T-helper 1 cell treated with Interleukin-12 subunit alpha and Interleukin-12 subunit beta and Interleukin-4 antibody, amounts not matched to agents 30 ng/mL and 1 ng/mL, for 36 hours (primary cell): ENCODE measurements around the gene PYGO1. TPM values are rescaled to one million over a fixed set of nuclear protein-coding genes. Genes with fewer than 3 reads are reported as not detected.
"Not testable (repeated sequence)": the region's sequence is repeated elsewhere in the genome, so short reads cannot be mapped to it uniquely, and the experiment has no call there.

Source experiments
- intact Hi-C: fragments of 100-400 bp; cut with micrococcal nuclease; formaldehyde crosslinking; loops from one replicate; pipeline ENCODE4 v1.15.1; 2024
- total RNA-seq: library from RNA; stranded (reverse); gene quantifications from 2 replicates; pipeline ENCODE4 v1.2.3, GENCODE V29; 2022

Gene PYGO1
- total RNA-seq, result not detected in 2 replicates

- intact Hi-C loops, result no loop called here
These were observed at the start of gene PYGO1 for GRCh38 chr15:55588070-55588814. TSS of gene PYGO1 (minus strand) at chr15:55588345. CDS start at chr15:55587883, 462 bp downstream.

GRCh38 chr15:55637086-55637485 is 48.9 kb upstream of the PYGO1 start:
- intact Hi-C loops, result no loop called here

GRCh38 chr15:55633731-55634130 is 45.6 kb upstream of the PYGO1 start:
- intact Hi-C loops, result no loop called here

GRCh38 chr15:55632434-55632833 is 44.3 kb upstream of the PYGO1 start:
- intact Hi-C loops, result no loop called here

- intact Hi-C loops, result no loop called here
These were observed 42.7 kb upstream of the PYGO1 start for GRCh38 chr15:55630858-55631257.

- intact Hi-C loops, result no loop called here
These were observed 40.2 kb upstream of the PYGO1 start for GRCh38 chr15:55628369-55628730.

- intact Hi-C loops, result no loop called here
These were observed 39.7 kb upstream of the PYGO1 start for GRCh38 chr15:55627730-55628368.

- intact Hi-C loops, result no loop called here
These were observed 31.6 kb upstream of the PYGO1 start for GRCh38 chr15:55619783-55620182.

- intact Hi-C loops, result no loop called here
These were observed 30.2 kb upstream of the PYGO1 start for GRCh38 chr15:55618387-55618786.

GRCh38 chr15:55615445-55615844 is 27.3 kb upstream of the PYGO1 start:
- intact Hi-C loops, result no loop called here

GRCh38 chr15:55613727-55614126 is 25.6 kb upstream of the PYGO1 start:
- intact Hi-C loops, result no loop called here

GRCh38 chr15:55606214-55606613 is 18.1 kb upstream of the PYGO1 start:
- intact Hi-C loops, result no loop called here

GRCh38 chr15:55601374-55601773 is 13.2 kb upstream of the PYGO1 start:
- intact Hi-C loops, result no loop called here

- intact Hi-C loops, result no loop called here
These were observed 11.3 kb upstream of the PYGO1 start for GRCh38 chr15:55599439-55599838.

GRCh38 chr15:55593019-55593418 is 4.9 kb upstream of the PYGO1 start:
- intact Hi-C loops, result not testable (repeated sequence)

- intact Hi-C loops, result no loop called here
These were observed 2.6 kb upstream of the PYGO1 start for GRCh38 chr15:55590788-55591187.

GRCh38 chr15:55589287-55589686 is 1.1 kb upstream of the PYGO1 start:
- intact Hi-C loops, result no loop called here

GRCh38 chr15:55588815-55589115 is 620 bp upstream of the PYGO1 start:
- intact Hi-C loops, result no loop called here

- intact Hi-C loops, result no loop called here
These were observed 650 bp downstream of the PYGO1 start for GRCh38 chr15:55587321-55588069.

- intact Hi-C loops, result no loop called here
These were observed 1.3 kb downstream of the PYGO1 start for GRCh38 chr15:55586808-55587207.

GRCh38 chr15:55576943-55577342 is 11.2 kb downstream of the PYGO1 start:
- intact Hi-C loops, result no loop called here

- intact Hi-C loops, result no loop called here
These were observed 14.0 kb downstream of the PYGO1 start for GRCh38 chr15:55574096-55574495.

GRCh38 chr15:55573224-55573623 is 14.9 kb downstream of the PYGO1 start:
- intact Hi-C loops, result no loop called here
